Epithelial cell of esophagus (primary cell): Measurements from ENCODE around the gene NFXL1.

Experiments used
- DNase-seq: peaks from one replicate; pipeline ENCODE4 v3.0.0; 2010; ENCODE audit warnings: low read depth
- H3K4me3 ChIP-seq: 2 replicates; pipeline ENCODE4 v1.5.1; 2011; ENCODE audit warnings: mild to moderate bottlenecking, low read length, control low read depth
- TF ChIP-seq, protein P1 (sequence below): IDR thresholded peaks from 2 replicates; pipeline ENCODE4 v1.5.1; 2011; ENCODE audit warnings: low read depth, mild to moderate bottlenecking, low read length, control low read depth, inconsistent platforms; ENCODE audit not compliant: insufficient read depth; ENCODE audit errors: missing control alignments

Gene NFXL1

DNA sequence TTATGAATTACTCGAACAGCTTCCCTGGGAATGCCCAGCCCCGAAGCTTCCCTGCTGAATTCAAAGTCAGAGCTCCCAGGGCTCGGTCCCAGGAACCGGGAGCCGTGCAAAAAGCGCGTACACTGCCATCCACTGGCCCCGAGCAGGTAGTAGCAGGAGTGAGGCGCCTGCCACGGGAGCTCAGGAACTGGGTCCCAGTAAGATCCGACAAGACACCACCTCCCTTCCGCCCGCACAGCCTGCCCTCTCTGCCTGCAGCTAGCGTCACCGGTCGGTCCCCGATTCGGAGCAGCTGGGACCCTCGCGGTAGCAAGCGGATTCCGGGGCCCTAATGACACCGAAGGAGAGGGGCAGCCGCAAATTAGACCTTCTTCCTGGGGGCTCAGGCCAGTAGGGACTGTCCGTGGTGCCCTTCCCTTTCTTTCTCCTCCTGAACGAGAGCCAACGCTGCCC lies 77.7 kb downstream of the NFXL1 start:
- DNase-seq: peak; percentile 83
- TF ChIP-seq, protein P1, sequence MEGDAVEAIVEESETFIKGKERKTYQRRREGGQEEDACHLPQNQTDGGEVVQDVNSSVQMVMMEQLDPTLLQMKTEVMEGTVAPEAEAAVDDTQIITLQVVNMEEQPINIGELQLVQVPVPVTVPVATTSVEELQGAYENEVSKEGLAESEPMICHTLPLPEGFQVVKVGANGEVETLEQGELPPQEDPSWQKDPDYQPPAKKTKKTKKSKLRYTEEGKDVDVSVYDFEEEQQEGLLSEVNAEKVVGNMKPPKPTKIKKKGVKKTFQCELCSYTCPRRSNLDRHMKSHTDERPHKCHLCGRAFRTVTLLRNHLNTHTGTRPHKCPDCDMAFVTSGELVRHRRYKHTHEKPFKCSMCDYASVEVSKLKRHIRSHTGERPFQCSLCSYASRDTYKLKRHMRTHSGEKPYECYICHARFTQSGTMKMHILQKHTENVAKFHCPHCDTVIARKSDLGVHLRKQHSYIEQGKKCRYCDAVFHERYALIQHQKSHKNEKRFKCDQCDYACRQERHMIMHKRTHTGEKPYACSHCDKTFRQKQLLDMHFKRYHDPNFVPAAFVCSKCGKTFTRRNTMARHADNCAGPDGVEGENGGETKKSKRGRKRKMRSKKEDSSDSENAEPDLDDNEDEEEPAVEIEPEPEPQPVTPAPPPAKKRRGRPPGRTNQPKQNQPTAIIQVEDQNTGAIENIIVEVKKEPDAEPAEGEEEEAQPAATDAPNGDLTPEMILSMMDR: peak; percentile 78
- peak overlapping the region; percentile 58 for H3K4me3 ChIP-seq

DNA sequence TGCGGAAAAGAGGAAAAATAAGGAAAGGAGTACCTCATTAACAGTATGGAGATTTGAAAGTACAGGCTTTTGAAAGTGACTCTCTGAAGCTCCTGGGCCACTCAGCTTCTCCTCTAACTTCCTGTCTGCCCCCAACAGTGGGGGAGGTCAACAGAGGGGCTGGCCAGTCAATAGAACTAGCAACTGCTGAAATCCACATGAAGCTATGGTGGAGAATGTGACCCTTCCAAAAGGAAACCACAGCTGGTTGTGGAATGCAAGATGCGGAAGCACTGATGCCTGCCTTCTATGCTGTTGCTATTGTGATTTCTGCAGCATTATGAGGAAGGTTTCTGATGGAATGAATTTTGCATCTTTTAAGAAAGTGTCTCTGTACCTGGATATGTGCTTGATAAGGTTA lies 78.9 kb downstream of the NFXL1 start:
- TF ChIP-seq, protein P1: no peak
- H3K4me3 ChIP-seq: no peak overlapping the region
- DNase-seq: no peak

DNA sequence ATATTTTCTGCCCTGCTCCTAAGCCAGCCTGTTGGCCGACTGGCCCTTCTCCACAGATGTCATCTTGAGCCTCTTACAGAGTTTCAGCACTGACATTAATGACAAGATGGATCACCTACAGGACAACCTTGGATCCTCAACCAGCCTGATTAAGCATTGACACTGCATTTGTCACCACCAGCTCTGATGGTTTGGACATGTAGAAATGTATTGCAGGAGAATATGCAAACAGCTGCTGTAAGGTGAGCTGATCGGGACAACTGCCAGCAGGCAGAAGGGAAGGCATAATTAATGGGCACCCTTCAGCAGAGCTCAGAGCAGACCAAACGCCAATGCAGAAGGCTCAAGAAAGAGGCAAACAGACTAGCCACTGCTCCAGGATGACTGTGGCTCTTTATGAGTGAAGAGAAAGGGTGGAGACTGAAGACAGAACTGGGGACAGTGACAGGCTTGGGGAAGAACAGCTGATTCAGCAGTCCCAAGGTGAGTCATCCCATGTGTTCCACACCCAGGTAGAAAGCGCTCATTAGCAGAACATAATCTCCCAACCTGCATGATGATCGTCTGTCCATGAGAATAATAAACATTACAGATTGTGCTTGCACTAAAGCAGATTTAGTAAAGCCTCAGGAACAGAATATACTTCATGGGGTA lies 83.2 kb downstream of the NFXL1 start:
- TF ChIP-seq, protein P1: no peak
- no peak overlapping the region for H3K4me3 ChIP-seq
- DNase-seq: peak; percentile 44

DNA sequence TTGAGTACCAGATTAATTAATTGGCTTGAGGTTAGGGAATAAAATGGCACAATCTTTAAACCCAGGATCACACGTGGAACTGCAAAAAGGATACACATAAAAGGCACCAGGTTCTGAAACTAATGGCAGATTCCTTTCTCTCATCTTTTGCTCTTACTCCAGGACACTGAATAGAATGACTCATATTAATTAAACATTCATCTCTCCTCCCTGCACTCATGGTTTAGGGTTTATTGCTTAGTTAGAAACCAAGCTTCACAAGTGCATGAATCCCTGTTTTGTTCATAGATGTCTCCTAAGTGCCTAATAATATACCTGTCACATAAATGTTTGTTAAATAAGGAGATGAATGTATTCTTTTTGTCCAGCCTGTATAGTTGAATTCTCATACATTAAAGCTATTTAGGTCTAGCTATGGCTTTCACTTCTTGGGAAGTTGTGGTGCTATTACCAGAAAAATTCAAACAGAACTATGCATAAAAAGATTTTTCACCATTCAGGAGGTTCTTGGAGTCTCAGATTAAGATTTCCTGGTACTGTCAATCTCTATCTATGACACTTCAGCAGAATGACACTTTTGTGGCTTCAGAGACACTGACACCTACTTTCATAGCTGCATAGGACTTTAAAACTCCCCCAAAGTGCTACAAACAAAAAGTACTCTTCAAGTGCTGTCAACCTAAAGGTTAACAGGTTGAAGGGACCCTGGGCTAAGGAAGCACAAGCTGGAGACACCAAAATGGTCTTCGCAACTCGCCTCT lies 83.9 kb downstream of the NFXL1 start:
- no peak overlapping the region for H3K4me3 ChIP-seq
- TF ChIP-seq, protein P1: no peak
- DNase-seq: no peak

DNA sequence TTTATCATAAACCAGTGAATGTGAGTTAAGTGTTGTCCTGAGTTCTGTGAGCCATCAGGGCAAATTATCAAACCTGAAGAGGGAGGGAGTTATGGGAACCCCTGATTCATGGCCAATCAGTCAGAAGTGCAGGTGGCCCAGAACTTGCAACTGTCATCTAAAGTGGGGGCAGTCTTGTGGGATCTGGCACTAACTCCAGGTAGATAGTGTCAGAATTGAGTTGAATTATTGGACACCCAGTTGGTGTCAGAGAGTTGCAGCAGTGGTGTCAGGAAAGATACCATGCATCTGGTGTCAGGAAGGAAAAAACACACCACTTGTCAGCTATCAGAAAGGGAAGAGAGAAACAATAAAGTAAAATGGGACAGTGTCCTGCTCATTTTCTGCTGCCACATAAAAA lies 84.9 kb downstream of the NFXL1 start:
- no peak for DNase-seq
- TF ChIP-seq, protein P1: no peak
- no peak overlapping the region for H3K4me3 ChIP-seq

DNA sequence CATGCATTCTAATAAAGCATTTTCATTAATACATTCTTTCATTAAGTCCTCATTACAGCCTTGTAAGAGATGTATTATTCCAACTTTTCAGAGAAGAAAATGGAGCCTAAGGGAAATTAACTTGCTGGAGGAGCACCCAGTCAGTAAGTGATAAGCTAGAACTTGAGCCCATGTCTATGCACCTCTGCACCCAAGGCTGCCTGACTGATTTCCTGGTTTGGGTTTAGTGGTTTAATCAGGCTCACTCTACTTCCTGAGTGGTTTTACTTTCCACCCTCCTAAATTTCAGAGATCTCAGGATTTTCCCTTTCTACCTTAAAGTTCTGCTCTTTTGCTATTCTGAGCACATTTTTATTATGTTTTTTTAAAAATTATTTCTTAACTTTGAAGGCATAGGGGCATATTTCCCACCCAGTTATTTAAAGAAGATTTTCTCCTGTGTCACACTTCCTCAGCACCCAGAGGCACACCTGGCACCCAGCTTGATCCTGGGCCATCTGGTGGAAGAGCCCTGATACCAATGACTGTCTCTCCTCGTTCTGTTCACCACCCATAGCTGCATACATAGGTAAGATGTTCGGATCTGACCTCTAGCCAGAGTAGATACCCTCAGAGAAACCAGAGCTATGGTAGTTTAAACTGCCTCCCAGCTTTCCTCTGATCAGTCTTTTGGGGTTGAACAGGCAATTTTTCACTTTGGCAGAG lies 86.9 kb downstream of the NFXL1 start:
- DNase-seq: no peak
- H3K4me3 ChIP-seq: no peak overlapping the region
- TF ChIP-seq, protein P1: no peak
